HepG2 (cell line): ENCODE results near the gene CDT1. TPM values are rescaled to one million over a fixed set of nuclear protein-coding genes. Genes with fewer than 3 reads are reported as not detected.
A peak's percentile ranks its signal among the peaks of the same experiment; 100 is the strongest.

ENCODE experiments used
- ESRRA ChIP-seq: sonication (generic); formaldehyde crosslinking; IDR thresholded peaks from 2 replicates; pipeline ENCODE4 v1.5.1; 2020; ENCODE audit warnings: mild to moderate bottlenecking, low read depth, missing genetic modification reagents
- GABPA ChIP-seq, 2 experiments: IDR thresholded peaks; 2 replicates each; pipeline ENCODE4 v1.6.1; 2011 to 2016; ENCODE audit warnings: low read depth in 2 of 2, low read length in 1 of 2, missing biosample characterization in 1 of 2, missing genetic modification characterization in 1 of 2
- KMT2A ChIP-seq: sonication (generic); formaldehyde crosslinking; IDR thresholded peaks from 2 replicates; pipeline ENCODE4 v1.4.0; 2020; ENCODE audit warnings: missing genetic modification reagents
- POLR2AphosphoS5 ChIP-seq: IDR thresholded peaks from 2 replicates; pipeline ENCODE4 v1.6.1; 2012; ENCODE audit warnings: low read depth, low read length
- SOX6 ChIP-seq, 2 experiments: fragments of 450-650 bp in 1 of 2; sonication (generic) in 1 of 2; formaldehyde crosslinking in 1 of 2; IDR thresholded peaks; 2 replicates each; pipeline versions ENCODE4 v1.4.0 to v1.6.1; 2017 to 2020; ENCODE audit warnings: antibody characterized with exemption in 1 of 2, mild to moderate bottlenecking in 1 of 2, missing genetic modification reagents in 1 of 2
- TCF7L2 ChIP-seq: IDR thresholded peaks from 2 replicates; pipeline ENCODE4 v1.6.1; 2011; ENCODE audit warnings: mild to moderate bottlenecking, low read depth, low read length, moderate library complexity
- TEAD2 ChIP-seq: sonication (generic); formaldehyde crosslinking; IDR thresholded peaks from 2 replicates; pipeline ENCODE4 v1.9.0; 2021; ENCODE audit warnings: missing genetic modification reagents
- TOPORS ChIP-seq: sonication (generic); formaldehyde crosslinking; IDR thresholded peaks from 2 replicates; pipeline ENCODE4 v1.8.0; 2023; ENCODE audit warnings: mild to moderate bottlenecking, missing genetic modification reagents
- ZBTB44 ChIP-seq: sonication (generic); formaldehyde crosslinking; IDR thresholded peaks from 2 replicates; pipeline ENCODE4 v1.4.0; 2020; ENCODE audit warnings: missing genetic modification reagents
- ZHX2 ChIP-seq, 2 experiments: sonication (generic) in 1 of 2; formaldehyde crosslinking in 1 of 2; IDR thresholded peaks; 2 replicates each; pipeline versions ENCODE4 v1.6.1 to v1.9.0; 2014 to 2022; ENCODE audit warnings: antibody characterized with exemption in 1 of 2, borderline replicate concordance in 1 of 2, inconsistent platforms in 1 of 2, low read depth in 1 of 2, missing genetic modification reagents in 1 of 2
- ZNF121 ChIP-seq: sonication (generic); formaldehyde crosslinking; IDR thresholded peaks from 2 replicates; pipeline ENCODE4 v1.5.0; 2020; ENCODE audit warnings: mild to moderate bottlenecking, missing genetic modification reagents
- ZNF33A ChIP-seq: sonication (generic); formaldehyde crosslinking; IDR thresholded peaks from 2 replicates; pipeline ENCODE4 v1.5.1; 2020; ENCODE audit warnings: missing genetic modification reagents, mild to moderate bottlenecking, moderate library complexity, borderline replicate concordance
- polyA plus RNA-seq, 8 experiments: library from polyadenylated mRNA; depleted of rRNA in 3 of 8; stranded (reverse) in 7 of 8; unstranded in 1 of 8; fragments of >200 nt; fragmentation: Illumina TruSeq in 4 of 8; extraction: Trizol in 4 of 8; gene quantifications; 2 replicates each; pipeline versions ENCODE4 v1.2.1 to v1.2.3, GENCODE V29; 2011 to 2016; ENCODE audit warnings: low read depth in 4 of 8, missing spikeins in 1 of 8, mixed read lengths in 1 of 8; ENCODE audit not compliant: insufficient read depth in 1 of 8
- total RNA-seq, 5 experiments: library from RNA; depleted of rRNA; stranded (reverse); fragments of >200 nt; fragmentation: Illumina TruSeq; extraction: Trizol; gene quantifications; 2 replicates each; pipeline ENCODE4 v1.2.3, GENCODE V29; 2016; ENCODE audit warnings: low read depth in 1 of 5
- TF ChIP-seq, protein P1 (sequence below): sonication (generic); formaldehyde crosslinking; IDR thresholded peaks from 2 replicates; pipeline ENCODE4 v1.5.1; 2020; ENCODE audit warnings: mild to moderate bottlenecking, missing genetic modification reagents, moderate library complexity
- TF ChIP-seq, protein P2 (sequence below): IDR thresholded peaks from 2 replicates; pipeline ENCODE4 v1.6.1; 2016; ENCODE audit warnings: mild to moderate bottlenecking

The CDT1 gene
- total and polyA plus RNA-seq, 2 of the 13 experiments (the other 11 are each of a cell fraction or from before 2014, with no cell fraction given) = 23.1 to 23.8 TPM

DNA sequence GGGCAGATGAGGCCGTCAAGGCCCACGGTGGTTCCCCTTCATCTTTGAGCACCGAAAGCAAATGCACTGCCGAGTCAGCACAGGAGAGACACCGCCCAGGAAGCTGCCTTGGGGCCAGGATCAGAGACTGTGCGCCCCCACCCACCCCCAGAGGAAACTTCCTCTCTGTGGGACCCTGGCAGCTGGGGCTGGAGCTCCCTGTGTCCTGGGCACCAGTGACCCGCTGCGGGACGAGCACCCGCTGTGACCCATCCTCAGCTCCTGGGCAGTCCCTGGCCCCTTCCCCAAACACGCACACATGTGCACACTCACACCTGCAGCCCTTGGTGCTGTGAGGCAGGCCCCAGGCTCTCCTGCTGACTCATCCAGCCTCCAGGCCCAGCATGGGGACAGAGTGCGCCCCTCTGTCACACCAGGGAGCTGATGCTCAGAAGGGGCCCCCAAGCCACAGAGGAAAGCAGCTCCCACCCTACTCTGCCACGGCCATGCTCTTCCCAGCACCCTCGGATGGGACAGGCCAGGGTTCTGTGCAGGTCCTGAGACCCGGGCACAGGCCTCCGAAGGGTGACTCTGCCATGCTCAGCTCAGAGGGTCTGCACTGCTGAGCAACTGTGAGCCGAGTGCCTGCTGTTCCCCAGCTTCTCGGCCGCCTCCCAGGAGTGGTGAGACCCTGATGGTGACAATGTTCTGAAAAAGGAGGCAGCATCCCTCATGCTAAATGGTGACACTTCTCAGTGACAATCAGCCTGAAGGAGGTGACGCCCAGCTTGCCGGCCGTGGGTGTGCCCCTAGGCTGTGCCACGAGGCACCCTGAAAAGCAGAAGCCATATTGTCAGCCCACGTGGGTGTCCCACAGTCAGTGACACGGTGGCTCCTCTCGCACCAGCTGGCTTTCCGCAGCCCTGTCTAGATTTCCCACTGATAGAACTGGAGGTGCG is 22.2 kb upstream of the CDT1 start (continued):
- TF ChIP-seq SOX6 (IDR thresholded peaks at IDR 0.05) (no peak), SOX6 (CRISPR knock-in tag; IDR thresholded peaks at IDR 0.05) (no peak), ZNF121 (CRISPR knock-in tag) (no peak), TCF7L2 (no peak), ZNF33A (no peak), ESRRA (CRISPR knock-in tag) (no peak), KMT2A (no peak), ZHX2 (IDR thresholded peaks at IDR 0.05; ENCODE audit: low read depth) (no peak), ZHX2 (CRISPR knock-in tag; IDR thresholded peaks at IDR 0.05; ENCODE audit: borderline replicate concordance) (no peak), POLR2AphosphoS5 (no peak), TOPORS (CRISPR knock-in tag) (no peak), GABPA (IDR thresholded peaks at IDR 0.05; ENCODE audit: low read depth, low read length) (no peak), GABPA (CRISPR knock-in tag; IDR thresholded peaks at IDR 0.05; ENCODE audit: low read depth) (no peak), TEAD2 (CRISPR knock-in tag) (no peak), ZBTB44 (CRISPR knock-in tag) (no peak)
- TF ChIP-seq, protein P1, sequence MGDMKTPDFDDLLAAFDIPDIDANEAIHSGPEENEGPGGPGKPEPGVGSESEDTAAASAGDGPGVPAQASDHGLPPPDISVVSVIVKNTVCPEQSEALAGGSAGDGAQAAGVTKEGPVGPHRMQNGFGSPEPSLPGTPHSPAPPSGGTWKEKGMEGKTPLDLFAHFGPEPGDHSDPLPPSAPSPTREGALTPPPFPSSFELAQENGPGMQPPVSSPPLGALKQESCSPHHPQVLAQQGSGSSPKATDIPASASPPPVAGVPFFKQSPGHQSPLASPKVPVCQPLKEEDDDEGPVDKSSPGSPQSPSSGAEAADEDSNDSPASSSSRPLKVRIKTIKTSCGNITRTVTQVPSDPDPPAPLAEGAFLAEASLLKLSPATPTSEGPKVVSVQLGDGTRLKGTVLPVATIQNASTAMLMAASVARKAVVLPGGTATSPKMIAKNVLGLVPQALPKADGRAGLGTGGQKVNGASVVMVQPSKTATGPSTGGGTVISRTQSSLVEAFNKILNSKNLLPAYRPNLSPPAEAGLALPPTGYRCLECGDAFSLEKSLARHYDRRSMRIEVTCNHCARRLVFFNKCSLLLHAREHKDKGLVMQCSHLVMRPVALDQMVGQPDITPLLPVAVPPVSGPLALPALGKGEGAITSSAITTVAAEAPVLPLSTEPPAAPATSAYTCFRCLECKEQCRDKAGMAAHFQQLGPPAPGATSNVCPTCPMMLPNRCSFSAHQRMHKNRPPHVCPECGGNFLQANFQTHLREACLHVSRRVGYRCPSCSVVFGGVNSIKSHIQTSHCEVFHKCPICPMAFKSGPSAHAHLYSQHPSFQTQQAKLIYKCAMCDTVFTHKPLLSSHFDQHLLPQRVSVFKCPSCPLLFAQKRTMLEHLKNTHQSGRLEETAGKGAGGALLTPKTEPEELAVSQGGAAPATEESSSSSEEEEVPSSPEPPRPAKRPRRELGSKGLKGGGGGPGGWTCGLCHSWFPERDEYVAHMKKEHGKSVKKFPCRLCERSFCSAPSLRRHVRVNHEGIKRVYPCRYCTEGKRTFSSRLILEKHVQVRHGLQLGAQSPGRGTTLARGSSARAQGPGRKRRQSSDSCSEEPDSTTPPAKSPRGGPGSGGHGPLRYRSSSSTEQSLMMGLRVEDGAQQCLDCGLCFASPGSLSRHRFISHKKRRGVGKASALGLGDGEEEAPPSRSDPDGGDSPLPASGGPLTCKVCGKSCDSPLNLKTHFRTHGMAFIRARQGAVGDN (CRISPR knock-in tag) = peak; percentile 65
- TF ChIP-seq, protein P2, sequence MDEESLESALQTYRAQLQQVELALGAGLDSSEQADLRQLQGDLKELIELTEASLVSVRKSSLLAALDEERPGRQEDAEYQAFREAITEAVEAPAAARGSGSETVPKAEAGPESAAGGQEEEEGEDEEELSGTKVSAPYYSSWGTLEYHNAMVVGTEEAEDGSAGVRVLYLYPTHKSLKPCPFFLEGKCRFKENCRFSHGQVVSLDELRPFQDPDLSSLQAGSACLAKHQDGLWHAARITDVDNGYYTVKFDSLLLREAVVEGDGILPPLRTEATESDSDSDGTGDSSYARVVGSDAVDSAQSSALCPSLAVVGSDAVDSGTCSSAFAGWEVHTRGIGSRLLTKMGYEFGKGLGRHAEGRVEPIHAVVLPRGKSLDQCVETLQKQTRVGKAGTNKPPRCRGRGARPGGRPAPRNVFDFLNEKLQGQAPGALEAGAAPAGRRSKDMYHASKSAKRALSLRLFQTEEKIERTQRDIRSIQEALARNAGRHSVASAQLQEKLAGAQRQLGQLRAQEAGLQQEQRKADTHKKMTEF (CRISPR knock-in tag) = no peak
